HG02884 (cell line): Measurements from ENCODE around the gene FAM114A1.

Experiments
- ATAC-seq: cut with Tn5 transposase; IDR thresholded peaks from one replicate; pipeline ENCODE4 v1.9.1; 2021; ENCODE audit warnings: mild to moderate bottlenecking, moderate library complexity; ENCODE audit not compliant: unreplicated experiment

The FAM114A1 gene

DNA sequence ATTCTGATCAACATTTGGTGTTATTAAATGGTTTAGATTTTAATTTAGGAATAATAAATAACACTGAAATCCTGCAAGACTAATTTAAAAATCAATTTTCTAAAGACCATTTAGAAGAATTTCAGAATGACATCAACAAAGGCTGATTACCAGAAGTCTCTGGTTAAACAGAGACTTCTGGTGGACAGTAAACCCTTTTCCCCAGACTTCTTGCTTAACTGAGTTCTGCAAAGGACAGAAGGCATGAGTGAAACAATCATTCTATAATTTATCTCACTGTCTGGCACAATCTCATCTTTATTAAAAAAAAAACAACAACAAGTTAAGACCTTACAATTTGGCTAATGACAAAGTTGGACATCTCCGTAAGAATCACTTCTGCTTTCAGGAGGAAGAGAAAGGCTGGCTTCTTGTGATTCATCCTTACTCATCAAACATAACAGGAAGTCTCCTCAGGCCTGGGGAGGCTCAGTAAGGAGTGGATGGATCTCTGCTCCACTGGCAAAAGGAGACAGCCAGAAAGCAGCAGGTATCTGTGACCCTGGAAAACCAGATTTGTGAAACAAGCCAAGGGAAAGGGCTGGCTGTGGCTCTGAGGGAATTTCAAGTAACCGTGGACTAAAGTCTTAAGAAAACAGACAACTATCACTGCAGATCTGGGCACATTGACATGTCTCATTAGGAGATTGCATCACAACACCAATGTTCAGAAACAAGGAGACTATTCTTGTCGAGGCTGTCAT, 10.1 kb upstream of the FAM114A1 start:
- peak; percentile 61 for ATAC-seq

DNA sequence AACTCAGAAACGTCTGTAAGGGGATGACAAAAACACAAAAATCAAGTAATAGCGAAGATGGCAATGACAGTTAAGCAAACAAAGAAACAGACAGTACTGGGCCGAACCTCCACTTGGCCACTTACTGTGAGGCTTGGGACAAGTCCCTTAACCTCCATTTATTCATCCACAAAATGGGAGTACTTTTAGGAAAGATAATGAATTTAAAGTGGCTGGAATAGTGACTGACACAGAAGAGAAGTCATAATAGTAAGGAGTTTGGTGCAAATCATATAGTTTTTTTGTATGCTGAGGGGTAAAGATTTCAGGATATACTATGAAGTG, 9.5 kb upstream of the FAM114A1 start:
- no peak for ATAC-seq

DNA sequence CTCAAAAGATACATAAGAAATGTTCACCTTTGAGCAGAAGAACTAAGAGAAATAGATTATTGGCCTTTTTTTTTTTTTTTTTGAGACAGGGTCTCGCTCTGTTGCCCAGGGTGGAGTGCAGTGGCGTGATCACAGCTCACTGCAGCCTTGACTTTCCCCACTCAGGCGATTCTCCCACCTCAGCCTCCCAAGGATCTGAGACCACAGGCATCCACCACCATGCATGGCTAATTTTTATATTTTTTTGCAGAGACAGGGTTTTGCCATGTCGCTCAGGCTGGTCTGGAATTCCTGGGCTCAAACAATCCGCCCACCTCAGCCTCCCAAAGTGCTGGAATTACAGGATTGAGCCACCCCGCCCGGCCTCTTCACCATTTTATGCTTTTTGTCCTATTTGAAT, 8.1 kb upstream of the FAM114A1 start:
- no peak for ATAC-seq

DNA sequence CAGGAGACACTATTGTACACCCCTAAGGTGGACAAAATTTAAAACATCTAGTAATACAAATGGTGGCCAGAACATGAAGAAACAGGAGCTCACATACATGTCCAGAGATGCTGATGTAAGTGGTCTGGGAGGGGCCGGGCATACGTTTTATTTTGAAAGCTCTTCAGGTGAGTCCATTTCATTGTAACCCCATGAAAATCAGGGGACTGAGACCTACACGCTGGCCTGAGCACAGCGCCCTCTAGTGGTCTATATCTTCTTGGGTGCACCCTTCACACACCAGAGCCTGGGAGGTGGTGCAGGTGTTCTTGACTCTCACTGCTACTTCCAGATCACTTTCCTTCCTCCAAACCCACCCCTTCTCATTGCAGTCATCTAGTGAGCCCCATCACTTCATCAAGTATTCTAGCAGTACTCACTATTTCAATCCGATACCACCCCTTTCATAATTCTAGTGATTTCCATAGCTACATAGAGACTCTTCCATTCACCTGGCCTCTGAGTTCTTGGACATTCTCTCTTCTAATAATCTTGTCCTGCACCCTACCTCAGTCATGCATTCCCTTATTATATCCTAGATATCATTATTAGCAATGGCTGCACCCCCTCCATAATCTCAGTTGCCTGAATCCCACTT, 6.7 kb upstream of the FAM114A1 start:
- ATAC-seq, result peak; percentile 51

DNA sequence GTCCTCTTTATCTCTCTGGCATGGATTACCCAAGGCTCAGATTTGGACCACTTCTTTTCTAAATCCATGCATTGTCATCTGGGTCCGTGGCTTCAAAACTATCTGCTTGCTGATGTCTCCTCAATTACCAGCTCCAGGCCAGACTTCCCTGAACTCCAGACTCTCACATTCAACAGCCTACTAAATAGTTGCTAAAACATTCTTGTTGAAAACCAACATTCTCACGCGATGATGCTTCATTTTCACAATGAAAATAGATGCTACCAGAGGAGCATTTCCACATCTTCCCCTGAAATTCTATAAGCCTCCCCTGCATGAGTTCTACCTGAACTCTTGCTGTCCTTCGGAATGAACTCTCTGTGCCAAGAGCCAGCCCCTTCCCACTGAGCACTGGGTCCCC, 5.8 kb upstream of the FAM114A1 start:
- ATAC-seq, result no peak

DNA sequence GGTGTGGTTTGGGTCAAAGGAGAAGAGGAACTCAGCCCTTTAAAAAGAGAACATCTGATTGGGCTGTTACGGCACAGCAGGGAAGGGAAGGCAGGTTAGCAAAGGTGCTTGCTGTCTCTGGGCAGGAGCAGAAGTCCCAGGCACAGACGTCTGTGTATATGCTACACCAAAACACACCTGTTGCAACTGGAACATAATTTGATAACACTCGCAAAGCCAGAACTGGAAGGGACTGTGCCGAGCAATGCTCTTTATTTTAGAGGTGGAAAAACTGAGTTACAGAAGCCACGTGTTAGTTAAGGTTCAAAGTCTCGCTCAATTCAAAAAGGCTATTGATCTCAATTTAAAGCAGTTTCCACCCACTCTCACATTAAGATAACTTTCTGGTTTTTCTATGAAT, 2.2 kb upstream of the FAM114A1 start:
- ATAC-seq, result no peak

DNA sequence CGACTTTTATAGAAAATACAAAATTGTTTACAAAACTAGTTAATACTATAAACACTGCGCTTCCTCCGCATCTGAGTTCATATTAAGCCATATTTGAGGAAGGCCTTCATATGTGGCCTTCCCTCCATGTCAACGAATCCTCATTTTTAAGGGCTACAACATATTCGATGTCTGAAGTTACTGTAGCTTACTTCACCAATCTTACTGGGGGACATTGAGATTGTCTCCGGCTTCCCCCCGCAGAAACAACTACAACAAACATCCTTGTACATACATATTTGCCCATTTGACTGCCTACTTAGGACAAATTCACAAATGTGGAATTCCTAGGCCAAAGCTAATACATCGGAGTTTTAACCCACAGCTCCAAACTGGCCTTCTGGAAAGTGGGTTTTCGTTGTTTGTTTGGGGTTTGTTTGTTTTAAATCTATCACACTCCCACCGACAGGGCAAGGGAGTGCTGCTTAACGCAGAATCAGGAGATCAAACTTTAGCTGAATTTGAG, 581 bp upstream of the FAM114A1 start:
- ATAC-seq, result no peak

DNA sequence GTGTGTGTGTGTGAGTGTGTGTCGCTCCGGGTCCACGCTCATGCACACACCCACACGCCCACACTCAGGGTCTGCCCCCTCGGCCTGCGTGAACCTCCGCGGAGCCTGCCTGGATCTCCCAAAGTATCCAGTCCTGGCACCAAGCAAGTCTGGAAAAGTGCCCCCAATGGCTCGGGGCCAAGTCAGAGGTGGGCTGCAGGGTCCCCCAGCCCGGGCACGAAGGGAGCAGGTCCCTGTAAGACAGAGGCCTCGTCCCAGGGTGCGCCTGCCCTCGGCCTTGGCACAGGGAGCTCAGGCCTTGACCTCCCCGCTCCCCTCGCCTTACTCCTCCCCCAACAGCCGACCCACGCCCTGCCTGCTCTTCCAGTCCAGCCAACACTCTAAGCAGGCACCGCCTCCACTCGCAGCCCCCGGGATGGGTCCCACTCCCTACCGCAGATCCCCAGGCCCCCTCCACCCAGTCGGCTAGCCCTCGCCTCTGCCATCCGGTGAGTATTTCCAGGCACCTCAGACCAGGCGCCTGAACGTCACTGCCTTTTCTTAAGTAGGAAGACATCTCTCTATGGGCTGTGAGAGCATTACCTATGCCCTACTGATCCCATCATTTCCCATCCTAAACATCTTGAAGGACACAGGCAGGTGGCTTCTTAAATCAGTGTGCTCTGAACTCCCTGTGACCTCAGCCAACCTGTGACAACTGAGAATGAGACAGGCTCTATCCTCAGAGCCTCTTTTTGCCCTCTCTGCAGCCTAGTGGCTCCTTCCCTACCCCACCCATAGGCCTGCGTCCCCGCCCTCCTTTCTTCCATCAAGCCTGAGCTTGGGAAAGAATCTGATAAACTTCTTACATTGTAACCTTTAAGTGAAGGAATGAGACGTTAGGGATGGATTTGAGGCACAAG, 704 bp downstream of the FAM114A1 start:
- peak; percentile 19 for ATAC-seq

DNA sequence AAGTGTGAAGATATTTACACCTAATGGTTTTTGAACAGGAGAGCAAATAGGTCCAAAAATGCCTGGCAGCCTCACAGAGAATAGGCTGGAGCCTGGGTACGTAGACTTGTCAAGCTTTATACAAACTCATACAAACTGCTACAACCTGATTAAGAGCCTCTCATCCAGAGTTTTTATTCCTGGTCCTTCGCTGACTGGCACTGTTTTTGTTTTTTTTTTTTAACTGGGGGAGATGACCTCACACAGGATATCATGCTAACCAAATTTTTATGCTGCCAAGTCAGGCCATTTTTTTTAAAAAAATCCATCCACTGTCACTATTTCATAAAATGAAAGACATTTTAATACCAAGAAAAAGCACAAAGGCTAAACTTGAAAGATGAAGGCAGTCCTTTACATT, 1.9 kb downstream of the FAM114A1 start:
- ATAC-seq, result no peak

DNA sequence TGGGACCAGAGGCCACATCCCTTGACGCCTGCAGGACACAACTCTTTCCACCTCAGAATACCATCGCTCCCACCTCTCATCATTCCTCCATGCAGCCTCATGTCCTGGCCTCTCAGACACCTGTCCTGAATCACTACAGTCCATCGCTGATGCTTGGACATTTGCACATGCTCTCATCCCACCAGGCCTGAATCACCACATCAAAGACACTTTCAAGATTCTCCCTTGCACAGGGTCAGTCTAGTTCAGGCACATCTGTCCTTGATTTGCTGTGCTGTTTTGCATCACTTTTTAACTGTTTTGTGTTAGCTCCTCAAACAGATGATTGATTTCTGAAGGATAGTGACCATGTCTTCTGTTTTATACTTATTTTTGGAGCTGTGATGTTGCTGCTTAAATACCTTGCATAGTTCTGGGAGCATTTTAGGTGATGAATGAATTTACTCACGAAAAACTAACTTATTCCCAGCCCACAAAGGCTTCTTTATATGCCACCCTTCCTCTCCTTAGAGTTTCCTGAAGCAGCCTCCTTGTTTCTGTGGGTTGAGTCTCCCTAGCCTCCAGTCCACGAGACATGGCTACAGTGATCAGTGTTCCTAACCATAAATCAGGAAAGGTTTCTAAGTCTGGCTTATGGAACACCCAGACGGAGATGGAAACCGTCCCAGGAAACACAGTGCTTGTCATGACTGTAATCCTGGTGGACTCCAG, 2.6 kb downstream of the FAM114A1 start:
- no peak for ATAC-seq

DNA sequence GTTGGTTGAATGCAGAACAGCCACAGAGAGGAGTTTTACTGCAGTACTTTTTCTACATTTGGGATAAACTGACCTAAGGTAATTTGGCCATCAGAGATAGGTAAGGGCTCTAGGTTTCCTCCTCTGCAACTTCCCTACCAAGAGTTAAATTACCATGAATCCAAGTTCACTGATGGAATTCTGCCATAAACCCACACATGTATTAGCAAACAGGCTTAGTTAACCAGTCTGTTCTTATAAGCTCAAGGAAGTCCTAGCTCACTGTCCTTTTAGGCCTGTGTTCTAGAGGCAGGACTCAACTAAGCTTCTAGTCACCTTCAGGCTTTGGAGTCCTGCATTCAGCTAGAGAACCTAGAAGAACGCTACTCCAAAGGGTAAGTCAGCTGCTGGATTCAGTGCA, 4.0 kb downstream of the FAM114A1 start:
- ATAC-seq, result no peak

DNA sequence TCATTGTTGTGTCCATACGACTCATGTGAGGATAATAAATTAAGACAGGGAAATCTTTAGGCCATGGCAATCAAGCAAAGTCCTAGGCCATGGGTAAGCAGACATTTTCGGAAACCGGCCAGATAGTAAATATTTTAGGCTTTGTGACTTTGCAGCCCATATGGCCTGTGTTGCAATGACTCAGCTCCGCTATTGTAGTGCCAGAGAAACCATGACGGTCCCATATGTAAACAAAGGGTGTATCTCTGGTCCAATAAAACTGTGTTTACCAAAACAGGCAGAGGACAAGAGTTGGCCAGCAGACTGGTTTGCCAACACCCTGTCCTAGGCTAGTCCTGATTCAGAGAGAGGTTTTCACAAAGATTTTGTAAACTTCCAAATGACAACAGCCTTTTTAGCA, 5.0 kb downstream of the FAM114A1 start:
- ATAC-seq, result no peak

DNA sequence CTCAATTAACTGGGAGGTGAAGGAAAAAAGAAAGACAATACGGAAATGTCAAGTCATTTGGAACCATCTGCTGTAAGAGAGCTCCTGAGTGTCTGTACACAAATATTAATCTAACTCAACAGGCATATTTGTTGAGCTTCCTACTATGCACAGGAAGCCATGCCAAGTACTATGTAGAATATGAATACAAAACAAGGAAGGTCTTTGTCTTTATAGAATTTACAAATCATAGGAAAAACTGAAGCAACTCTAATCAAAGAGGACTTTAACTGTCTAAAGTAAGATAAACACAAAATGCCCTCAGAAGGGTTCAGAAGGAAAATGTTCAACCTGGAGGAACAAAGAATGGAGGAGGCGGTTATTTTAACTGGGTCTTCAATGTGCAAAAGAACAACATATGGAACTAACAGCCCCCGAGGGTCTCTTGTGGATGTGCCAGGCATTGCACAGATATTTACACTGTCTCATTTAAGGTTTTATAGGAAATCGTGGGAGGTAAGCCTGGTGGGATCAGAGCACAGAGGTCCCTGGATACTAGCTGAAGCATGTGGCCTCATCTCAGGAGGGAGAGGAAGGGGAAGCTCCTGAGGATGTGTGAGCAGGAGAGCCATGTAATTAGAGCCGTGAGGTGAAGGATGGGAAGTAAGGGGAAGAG, 5.8 kb downstream of the FAM114A1 start:
- no peak for ATAC-seq

DNA sequence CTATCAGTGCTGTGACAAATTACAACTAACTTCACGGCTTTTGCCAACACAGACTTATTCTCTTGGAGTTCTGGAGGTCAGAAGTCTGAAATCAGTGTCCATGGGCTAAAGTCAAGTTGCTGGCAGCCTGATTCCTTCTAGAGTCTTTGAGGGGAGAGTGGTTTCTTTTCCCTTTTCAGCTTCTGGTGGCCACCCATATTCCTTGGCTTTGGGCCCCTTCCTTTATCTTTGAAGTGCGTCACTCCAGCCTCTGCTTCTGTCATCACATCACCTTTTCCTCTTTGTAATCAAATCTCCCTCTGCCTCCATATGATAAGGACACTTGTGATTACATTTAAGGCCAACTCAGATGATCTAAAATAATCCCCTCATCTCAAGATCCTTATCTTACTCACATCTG, 9.0 kb downstream of the FAM114A1 start:
- no peak for ATAC-seq

DNA sequence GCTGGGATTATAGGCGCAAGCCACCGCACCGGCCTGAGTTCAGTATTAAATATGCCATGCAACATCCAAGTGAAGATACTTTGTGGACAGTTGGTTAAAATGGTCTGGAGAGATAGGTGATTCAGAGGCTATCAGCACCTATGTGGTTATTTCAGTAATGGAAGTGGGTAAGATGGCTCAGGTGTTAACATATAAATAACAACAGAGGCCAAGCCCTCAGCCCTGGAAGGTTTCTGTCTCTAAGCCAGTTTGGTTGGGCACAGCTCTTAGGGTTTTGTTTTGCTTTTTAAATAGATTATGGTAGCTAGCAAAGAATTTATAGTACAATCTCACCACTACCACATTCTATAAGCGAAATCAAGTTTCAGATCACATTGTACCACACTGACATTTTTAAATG, 16.6 kb downstream of the FAM114A1 start:
- no peak for ATAC-seq

DNA sequence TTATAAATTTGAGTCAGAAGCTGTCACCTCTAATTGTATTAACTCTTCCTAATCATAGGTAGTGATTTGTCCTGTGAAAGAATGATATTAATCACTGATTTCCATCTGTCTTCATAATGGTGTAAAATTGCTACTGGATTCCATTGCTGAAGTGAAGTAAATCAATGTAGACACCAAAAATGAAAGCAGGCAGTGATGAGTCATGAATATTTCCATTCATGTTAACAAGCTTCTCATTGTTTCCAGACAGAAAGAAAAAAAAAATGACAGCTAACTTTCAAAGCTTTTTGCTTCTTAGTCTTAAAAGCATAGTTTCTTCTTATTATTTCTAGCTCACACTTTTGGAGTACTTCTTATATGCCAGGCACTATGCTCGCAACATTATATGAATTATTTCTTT, 21.5 kb downstream of the FAM114A1 start:
- no peak for ATAC-seq

DNA sequence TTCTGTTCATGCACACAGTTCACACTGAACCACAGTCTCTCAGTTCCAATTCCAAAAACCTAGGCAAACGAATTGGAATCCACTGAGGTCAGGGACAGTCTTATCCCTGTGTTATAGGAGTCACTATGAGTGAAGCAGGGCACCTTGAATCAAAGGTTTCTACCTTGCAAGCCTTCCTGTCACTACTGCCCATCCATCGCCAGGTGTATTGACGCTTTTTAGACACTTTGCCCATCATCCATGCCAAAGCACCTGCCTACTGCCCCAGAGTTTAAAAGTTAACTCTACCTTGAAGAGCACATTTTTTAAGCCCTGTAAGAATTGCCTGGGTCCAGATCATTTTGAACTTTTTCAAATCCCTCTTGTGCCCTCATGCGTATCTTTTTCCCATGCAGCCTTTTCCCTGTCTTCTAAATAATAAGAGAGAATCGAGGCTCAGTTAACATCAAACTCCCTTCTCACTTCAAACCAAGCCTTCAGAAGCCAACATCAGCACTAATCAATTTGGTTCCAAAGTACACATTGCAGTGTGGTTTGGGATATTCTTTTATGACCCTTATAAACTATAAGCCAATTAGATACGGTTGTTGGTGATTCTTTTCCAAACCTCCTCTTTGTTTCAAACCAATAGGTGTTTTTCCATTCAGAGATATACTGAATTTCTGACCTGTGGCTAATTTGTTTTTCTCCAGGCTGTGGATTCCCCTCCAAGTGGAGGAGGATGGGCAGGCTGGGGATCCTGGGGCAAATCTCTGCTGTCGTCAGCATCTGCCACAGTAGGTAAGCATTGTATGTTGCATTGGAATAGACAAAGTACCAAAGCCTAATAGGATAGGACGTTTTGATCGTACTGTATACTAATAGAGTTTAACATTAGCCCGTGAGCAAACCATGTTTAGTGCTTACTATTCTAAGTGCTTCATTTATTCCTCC, 23.7 kb downstream of the FAM114A1 start:
- no peak for ATAC-seq

DNA sequence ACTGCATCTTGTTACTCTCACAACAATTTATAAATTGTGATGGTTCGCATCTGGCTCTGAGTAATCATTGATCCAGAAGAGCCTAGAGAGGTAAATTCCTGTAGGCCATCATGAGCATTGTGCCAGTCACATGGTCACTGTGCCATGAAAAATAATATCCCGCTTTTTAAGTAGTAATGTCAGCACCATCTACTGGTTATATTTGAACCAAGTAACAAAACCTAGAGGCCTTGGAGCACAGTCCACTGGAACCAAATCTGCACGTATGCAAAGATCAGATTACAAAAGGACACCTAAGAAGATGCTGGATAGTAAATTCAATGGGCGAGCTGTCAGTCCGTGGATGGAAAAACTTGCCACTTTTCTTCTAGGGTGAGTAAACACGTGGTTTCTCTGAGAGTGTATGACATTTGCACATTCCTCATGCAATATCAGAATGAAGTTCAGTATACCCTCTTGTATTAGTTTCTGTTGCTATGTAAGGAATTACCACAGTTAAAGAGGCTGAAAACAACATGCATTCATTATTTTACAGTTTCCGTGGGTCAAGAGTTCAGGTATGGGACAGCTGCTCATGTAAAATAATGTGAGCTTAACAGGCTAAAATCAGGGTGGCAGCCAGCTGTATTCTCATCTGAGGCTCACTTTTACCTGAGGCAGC, 26.8 kb downstream of the FAM114A1 start:
- no peak for ATAC-seq

DNA sequence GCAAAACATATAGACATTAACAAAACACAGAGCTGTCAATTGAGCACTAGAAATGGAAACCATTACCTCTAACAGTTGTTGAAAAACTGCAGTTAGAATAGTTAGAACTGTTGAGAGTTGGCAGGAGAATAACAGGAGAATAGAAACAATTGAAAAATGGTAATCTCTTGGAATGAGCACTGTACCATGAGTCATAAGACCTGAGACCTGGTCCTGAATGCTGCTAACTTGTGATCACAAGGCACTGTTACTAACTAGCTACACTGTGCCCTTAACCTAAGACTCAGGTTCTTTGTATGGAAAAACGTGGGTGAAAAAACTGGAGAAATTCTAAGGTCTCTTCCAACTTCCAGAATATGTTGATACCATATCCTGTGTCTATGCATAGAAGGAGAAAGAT, 29.3 kb downstream of the FAM114A1 start:
- ATAC-seq, result no peak
